NCI-H2227 treated with DMSO at 0.1 percent for 48 hours (cell line): ENCODE measurements around the gene SLC35G3.
"Not testable (repeated sequence)": the region's sequence is repeated elsewhere in the genome, so short reads cannot be mapped to it uniquely, and the experiment has no call there.

Experiments used
- DNase-seq: peaks from one replicate; lab custom pipeline; 2025; lab: John Stamatoyannopoulos, UW

The SLC35G3 gene

GRCh38 chr17:35164716-35165115 lies 29.5 kb downstream of the SLC35G3 start:
- no peak for DNase-seq

- no peak for DNase-seq
Observed at GRCh38 chr17:35163886-35164285, 30.3 kb downstream of the SLC35G3 start.

GRCh38 chr17:35162755-35163154 lies 31.4 kb downstream of the SLC35G3 start:
- no peak for DNase-seq

GRCh38 chr17:35161281-35161761 lies 32.9 kb downstream of the SLC35G3 start:
- DNase-seq: no peak

GRCh38 chr17:35160354-35161201 lies 33.6 kb downstream of the SLC35G3 start:
- DNase-seq: no peak

GRCh38 chr17:35159940-35160339 lies 34.3 kb downstream of the SLC35G3 start:
- DNase-seq: no peak

GRCh38 chr17:35155246-35155645 lies 38.9 kb downstream of the SLC35G3 start:
- DNase-seq: no peak

- DNase-seq: no peak
Observed at GRCh38 chr17:35154196-35155165, 39.7 kb downstream of the SLC35G3 start.

GRCh38 chr17:35152421-35153140 lies 41.6 kb downstream of the SLC35G3 start:
- no peak for DNase-seq

- DNase-seq: not testable (repeated sequence)
Observed at GRCh38 chr17:35151080-35151479, 43.1 kb downstream of the SLC35G3 start.

- DNase-seq: no peak
Observed at GRCh38 chr17:35149941-35150340, 44.3 kb downstream of the SLC35G3 start.

GRCh38 chr17:35148144-35148543 lies 46.0 kb downstream of the SLC35G3 start:
- DNase-seq: no peak

GRCh38 chr17:35147375-35147905 lies 46.8 kb downstream of the SLC35G3 start, which contains the start of gene UNC45B:
Gene UNC45B (plus strand): TSS chr17:35147817. CDS start chr17:35148264, 447 bp downstream.
- no peak for DNase-seq

GRCh38 chr17:35146214-35146833 lies 47.9 kb downstream of the SLC35G3 start:
- no peak for DNase-seq

- DNase-seq: no peak
Observed at GRCh38 chr17:35144840-35145239, 49.4 kb downstream of the SLC35G3 start.
